Measurements from ENCODE around the gene PCSK2. TPM values are rescaled to one million over a fixed set of nuclear protein-coding genes. Genes with fewer than 3 reads are reported as not detected.

The PCSK2 gene
- total and polyA plus RNA-seq, 2 donors (not counting 3 experiments of a cell fraction or from before 2014, with no cell fraction given), result not detected

DNA sequence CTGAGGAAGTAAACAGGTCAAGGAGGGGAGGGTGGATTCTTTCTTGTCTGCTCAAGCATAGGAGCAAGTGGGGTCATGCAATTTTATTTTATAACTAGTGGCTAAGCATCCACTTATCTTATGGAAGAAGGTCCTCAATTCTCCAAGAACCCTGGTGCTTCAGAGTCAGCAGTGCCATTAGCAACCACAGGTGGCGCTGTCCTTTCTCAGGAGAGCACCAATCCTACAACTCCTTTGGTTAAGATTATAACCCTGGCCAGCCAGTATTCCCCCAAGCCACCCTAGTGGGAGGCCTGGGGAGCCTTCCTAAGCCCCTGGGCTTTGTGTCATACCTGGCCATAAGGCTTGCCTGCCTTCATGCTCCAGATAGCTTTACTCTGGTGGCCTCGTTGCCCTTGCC is 60.7 kb downstream of the PCSK2 start:
- Histone ChIP-seq H3K4me2 (ENCODE audit: insufficient read depth, low read length) (no peak overlapping the region), H2AFZ (ENCODE audit: low read depth, low read length) (no peak overlapping the region), H3K36me3 (ENCODE audit: control insufficient read depth in 2 of 2, extremely low read depth in 1 of 2, insufficient read depth in 2 of 2, low read length in 2 of 2) (no peaks in the 10 kb centered on the region), H3K27me3 (ENCODE audit: control insufficient read depth in 2 of 2, insufficient read depth in 2 of 2, low read length in 2 of 2) (no peaks in the 10 kb centered on the region), H3K79me2 (ENCODE audit: control insufficient read depth, insufficient read depth, low read length) (no peaks in the 10 kb centered on the region), H3K9me3 (replicated peaks; ENCODE audit: control insufficient read depth, insufficient read depth, low read length) (no peaks in the 10 kb centered on the region), H4K20me1 (replicated peaks; ENCODE audit: control insufficient read depth, extremely low read depth, insufficient read depth, low read length) (no peaks in the 10 kb centered on the region), H3K4me3 (replicated peaks in 1 of 3; ENCODE audit: insufficient read depth in 1 of 3, low read depth in 1 of 3, low read length in 3 of 3) (no peak overlapping the region), H3K9me1 (replicated peaks; ENCODE audit: control insufficient read depth, extremely low read depth, insufficient read depth, low read length) (no peaks in the 10 kb centered on the region), H3K4me1 (ENCODE audit: control insufficient read depth, extremely low read depth, insufficient read depth, low read length) (no peaks in the 10 kb centered on the region), H3K27ac (ENCODE audit: insufficient read depth, low read depth, low read length) (no peak overlapping the region), H3K9ac (replicated peaks; ENCODE audit: extremely low read depth, insufficient read depth, low read length) (no peak overlapping the region)
- intact Hi-C loops (cut with micrococcal nuclease) (no loop called here), dilution Hi-C loops (cut with MboI; ENCODE audit: extremely low pct_ligation_motif_present, low sequenced_read_pairs) (no loop called here)
- DNase-seq (ENCODE audit: low read depth, low spot score) (no peak), FAIRE-seq (no peak)
- ChIA-PET CTCF (no interaction called here), POLR2A (no interaction called here)
- no peak for TF ChIP-seq POLR2A (IDR thresholded peaks at IDR 0.05; ENCODE audit: low read depth, low read length)
- TF ChIP-seq MYC (IDR thresholded peaks at IDR 0.05; ENCODE audit: low read depth, low read length), result no peak
- TF ChIP-seq, protein P1, sequence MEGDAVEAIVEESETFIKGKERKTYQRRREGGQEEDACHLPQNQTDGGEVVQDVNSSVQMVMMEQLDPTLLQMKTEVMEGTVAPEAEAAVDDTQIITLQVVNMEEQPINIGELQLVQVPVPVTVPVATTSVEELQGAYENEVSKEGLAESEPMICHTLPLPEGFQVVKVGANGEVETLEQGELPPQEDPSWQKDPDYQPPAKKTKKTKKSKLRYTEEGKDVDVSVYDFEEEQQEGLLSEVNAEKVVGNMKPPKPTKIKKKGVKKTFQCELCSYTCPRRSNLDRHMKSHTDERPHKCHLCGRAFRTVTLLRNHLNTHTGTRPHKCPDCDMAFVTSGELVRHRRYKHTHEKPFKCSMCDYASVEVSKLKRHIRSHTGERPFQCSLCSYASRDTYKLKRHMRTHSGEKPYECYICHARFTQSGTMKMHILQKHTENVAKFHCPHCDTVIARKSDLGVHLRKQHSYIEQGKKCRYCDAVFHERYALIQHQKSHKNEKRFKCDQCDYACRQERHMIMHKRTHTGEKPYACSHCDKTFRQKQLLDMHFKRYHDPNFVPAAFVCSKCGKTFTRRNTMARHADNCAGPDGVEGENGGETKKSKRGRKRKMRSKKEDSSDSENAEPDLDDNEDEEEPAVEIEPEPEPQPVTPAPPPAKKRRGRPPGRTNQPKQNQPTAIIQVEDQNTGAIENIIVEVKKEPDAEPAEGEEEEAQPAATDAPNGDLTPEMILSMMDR (IDR thresholded peaks at IDR 0.05; ENCODE audit: extremely low read depth in 1 of 2, insufficient read depth in 1 of 2, low read depth in 1 of 2, low read length in 2 of 2), result no peak
- TF ChIP-seq EZH2 (IDR thresholded peaks at IDR 0.05; ENCODE audit: borderline replicate concordance, low read depth, low read length, severe bottlenecking), result no peak
- TF ChIP-seq GATA2 (IDR thresholded peaks at IDR 0.05; ENCODE audit: insufficient read depth, insufficient read length, low read depth, low read length), result no peak
- TF ChIP-seq POLR2AphosphoS5 (IDR thresholded peaks at IDR 0.05; ENCODE audit: insufficient read depth, low read depth, low read length), result no peak
- TF ChIP-seq JUN (IDR thresholded peaks at IDR 0.05; ENCODE audit: borderline replicate concordance, insufficient read depth, insufficient read length, low read depth), result no peak
- BruUV-seq (replicated peaks), result no TSS peak

DNA sequence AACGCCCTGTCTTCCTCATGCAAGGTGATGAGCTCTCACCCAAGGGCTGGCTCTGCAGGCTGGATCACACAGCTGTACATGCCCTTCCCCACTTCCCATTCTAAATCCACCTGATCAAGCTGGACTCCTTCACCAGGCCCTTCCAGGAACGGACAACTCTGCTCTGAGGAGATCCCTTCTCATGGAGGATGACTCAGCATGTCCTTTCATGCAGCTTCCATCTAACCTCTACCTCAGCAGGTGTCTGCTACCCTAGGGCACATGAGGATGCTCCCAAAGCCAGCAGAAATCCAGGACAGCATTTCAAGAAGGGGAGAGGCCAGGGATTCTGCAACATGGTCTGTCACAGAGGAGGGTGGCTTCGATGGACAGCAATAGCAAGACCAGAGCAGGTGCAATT is 61.2 kb downstream of the PCSK2 start:
- DNase-seq (ENCODE audit: low read depth, low spot score), result no peak
- no peak overlapping the region for H3K4me2 ChIP-seq (ENCODE audit: insufficient read depth, low read length)
- intact Hi-C loops (cut with micrococcal nuclease) (no loop called here), dilution Hi-C loops (cut with MboI; ENCODE audit: extremely low pct_ligation_motif_present, low sequenced_read_pairs) (no loop called here)
- FAIRE-seq, result no peak
- TF ChIP-seq, protein P2, sequence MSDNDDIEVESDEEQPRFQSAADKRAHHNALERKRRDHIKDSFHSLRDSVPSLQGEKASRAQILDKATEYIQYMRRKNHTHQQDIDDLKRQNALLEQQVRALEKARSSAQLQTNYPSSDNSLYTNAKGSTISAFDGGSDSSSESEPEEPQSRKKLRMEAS (IDR thresholded peaks at IDR 0.05; ENCODE audit: insufficient read depth, insufficient read length), result no peak
- TF ChIP-seq GATA2 (IDR thresholded peaks at IDR 0.05; ENCODE audit: insufficient read depth, insufficient read length, low read depth, low read length), result no peak
- TF ChIP-seq FOS (IDR thresholded peaks at IDR 0.05; ENCODE audit: borderline replicate concordance, insufficient read depth, low read length), result no peak
- TF ChIP-seq POLR2A (IDR thresholded peaks at IDR 0.05; ENCODE audit: low read depth, low read length), result no peak
- TF ChIP-seq POLR2AphosphoS5 (IDR thresholded peaks at IDR 0.05; ENCODE audit: insufficient read depth, low read depth, low read length), result no peak
- TF ChIP-seq JUN (IDR thresholded peaks at IDR 0.05; ENCODE audit: borderline replicate concordance, insufficient read depth, insufficient read length, low read depth), result no peak
- no peaks in the 10 kb centered on the region for H3K27me3 ChIP-seq (ENCODE audit: control insufficient read depth in 2 of 2, insufficient read depth in 2 of 2, low read length in 2 of 2)
- no peak overlapping the region for H2AFZ ChIP-seq (ENCODE audit: low read depth, low read length)
- no peaks in the 10 kb centered on the region for H3K9me1 ChIP-seq (replicated peaks; ENCODE audit: control insufficient read depth, extremely low read depth, insufficient read depth, low read length)
- no peaks in the 10 kb centered on the region for H4K20me1 ChIP-seq (replicated peaks; ENCODE audit: control insufficient read depth, extremely low read depth, insufficient read depth, low read length)
- no TSS peak for BruUV-seq (replicated peaks)
- H3K9ac ChIP-seq (replicated peaks; ENCODE audit: extremely low read depth, insufficient read depth, low read length), result no peak overlapping the region
- no peaks in the 10 kb centered on the region for H3K9me3 ChIP-seq (replicated peaks; ENCODE audit: control insufficient read depth, insufficient read depth, low read length)
- H3K4me1 ChIP-seq (ENCODE audit: control insufficient read depth, extremely low read depth, insufficient read depth, low read length), result no peaks in the 10 kb centered on the region
- ChIA-PET CTCF (no interaction called here), POLR2A (no interaction called here)
- H3K4me3 ChIP-seq (replicated peaks in 1 of 3; ENCODE audit: insufficient read depth in 1 of 3, low read depth in 1 of 3, low read length in 3 of 3), result no peak overlapping the region
- no peaks in the 10 kb centered on the region for H3K36me3 ChIP-seq (ENCODE audit: control insufficient read depth in 2 of 2, extremely low read depth in 1 of 2, insufficient read depth in 2 of 2, low read length in 2 of 2)
- no peaks in the 10 kb centered on the region for H3K79me2 ChIP-seq (ENCODE audit: control insufficient read depth, insufficient read depth, low read length)
- no peak overlapping the region for H3K27ac ChIP-seq (ENCODE audit: insufficient read depth, low read depth, low read length)

Data from endothelial cell of umbilical vein (primary cell).